IPS-18a (cell line): ENCODE results near the gene CUX1.
"Not testable (repeated sequence)": the region's sequence is repeated elsewhere in the genome, so short reads cannot be mapped to it uniquely, and the experiment has no call there.

ENCODE experiments used
- H3K27ac ChIP-seq: one replicate; pipeline ENCODE4 v1.5.1; 2013; ENCODE audit warnings: low read length
- H3K27me3 ChIP-seq: one replicate; pipeline ENCODE4 v1.6.1; 2013; ENCODE audit warnings: mild to moderate bottlenecking, low read length; ENCODE audit not compliant: control insufficient read depth, insufficient read depth
- H3K36me3 ChIP-seq: one replicate; pipeline ENCODE4 v1.6.1; 2013; ENCODE audit warnings: low read depth, low read length; ENCODE audit not compliant: control insufficient read depth
- H3K4me1 ChIP-seq: one replicate; pipeline ENCODE4 v1.6.1; 2013; ENCODE audit warnings: low read depth, low read length; ENCODE audit not compliant: control insufficient read depth
- H3K4me3 ChIP-seq: one replicate; pipeline ENCODE4 v1.5.1; 2013; ENCODE audit warnings: low read length
- H3K9ac ChIP-seq: one replicate; pipeline ENCODE4 v1.6.1; 2013; ENCODE audit warnings: mild to moderate bottlenecking, low read length, moderate library complexity
- H3K9me3 ChIP-seq: one replicate; pipeline ENCODE4 v1.6.1; 2013; ENCODE audit warnings: low read depth, low read length; ENCODE audit not compliant: control insufficient read depth

Gene CUX1

GRCh38 chr7:102046373-102047117 lies 229.1 kb downstream of the CUX1 start:
- Histone ChIP-seq H3K9ac (no peak overlapping the region), H3K27me3 (no peaks in the 10 kb centered on the region), H3K27ac (no peak overlapping the region), H3K4me3 (no peak overlapping the region), H3K9me3 (no peaks in the 10 kb centered on the region), H3K4me1 (no peaks in the 10 kb centered on the region), H3K36me3 (no peaks in the 10 kb centered on the region)

- Histone ChIP-seq H3K9me3 (no peaks in the 10 kb centered on the region), H3K4me1 (no peaks in the 10 kb centered on the region), H3K9ac (no peak overlapping the region), H3K4me3 (no peak overlapping the region), H3K27ac (no peak overlapping the region), H3K27me3 (no peaks in the 10 kb centered on the region), H3K36me3 (no peaks in the 10 kb centered on the region)
Observed at GRCh38 chr7:102047167-102047566, 229.7 kb downstream of the CUX1 start.

- H3K4me1 ChIP-seq, result no peaks in the 10 kb centered on the region
- no peaks in the 10 kb centered on the region for H3K27me3 ChIP-seq
- H3K9ac ChIP-seq, result no peak overlapping the region
- H3K27ac ChIP-seq, result no peak overlapping the region
- no peak overlapping the region for H3K4me3 ChIP-seq
- H3K36me3 ChIP-seq, result no peaks in the 10 kb centered on the region
- H3K9me3 ChIP-seq, result no peaks in the 10 kb centered on the region
Observed at GRCh38 chr7:102049765-102050164, 232.3 kb downstream of the CUX1 start.

- Histone ChIP-seq H3K9ac (no peak overlapping the region), H3K27me3 (no peaks in the 10 kb centered on the region), H3K36me3 (no peaks in the 10 kb centered on the region), H3K9me3 (no peaks in the 10 kb centered on the region), H3K4me3 (no peak overlapping the region), H3K27ac (no peak overlapping the region), H3K4me1 (no peaks in the 10 kb centered on the region)
Observed at GRCh38 chr7:102050864-102051460, 233.5 kb downstream of the CUX1 start.

GRCh38 chr7:102051736-102052135 lies 234.3 kb downstream of the CUX1 start:
- not testable (repeated sequence) for H3K27me3 ChIP-seq, H3K36me3 ChIP-seq, H3K4me3 ChIP-seq, H3K27ac ChIP-seq, H3K9me3 ChIP-seq, H3K9ac ChIP-seq, H3K4me1 ChIP-seq

GRCh38 chr7:102054158-102054557 lies 236.7 kb downstream of the CUX1 start:
- Histone ChIP-seq H3K36me3 (no peaks in the 10 kb centered on the region), H3K9me3 (no peaks in the 10 kb centered on the region), H3K27me3 (no peaks in the 10 kb centered on the region), H3K4me3 (no peak overlapping the region), H3K4me1 (no peaks in the 10 kb centered on the region), H3K9ac (no peak overlapping the region), H3K27ac (no peak overlapping the region)

- Histone ChIP-seq H3K4me3 (no peak overlapping the region), H3K36me3 (no peaks in the 10 kb centered on the region), H3K9ac (no peak overlapping the region)
Observed at GRCh38 chr7:102055181-102055976, 238.0 kb downstream of the CUX1 start.

GRCh38 chr7:102059524-102059923 lies 242.1 kb downstream of the CUX1 start:
- H3K9ac ChIP-seq, result no peak overlapping the region
- no peaks in the 10 kb centered on the region for H3K27me3 ChIP-seq
- H3K4me1 ChIP-seq, result peaks cover 10% of the 10 kb centered on the region
- H3K27ac ChIP-seq, result no peak overlapping the region
- H3K4me3 ChIP-seq, result no peak overlapping the region
- no peaks in the 10 kb centered on the region for H3K36me3 ChIP-seq
- H3K9me3 ChIP-seq, result no peaks in the 10 kb centered on the region

More at GRCh38 chr7:102055181-102055976, 238.0 kb downstream of the CUX1 start:
- Histone ChIP-seq H3K27me3 (no peaks in the 10 kb centered on the region), H3K9me3 (no peaks in the 10 kb centered on the region), H3K4me1 (no peaks in the 10 kb centered on the region), H3K27ac (no peak overlapping the region)

GRCh38 chr7:102061354-102061945 lies 244.0 kb downstream of the CUX1 start:
- Histone ChIP-seq H3K36me3 (no peaks in the 10 kb centered on the region), H3K4me1 (peaks cover 12% of the 10 kb centered on the region), H3K9ac (no peak overlapping the region)

GRCh38 chr7:102061981-102062390 lies 244.6 kb downstream of the CUX1 start:
- Histone ChIP-seq H3K27ac (no peak overlapping the region), H3K4me3 (no peak overlapping the region), H3K27me3 (no peaks in the 10 kb centered on the region), H3K4me1 (peaks cover 12% of the 10 kb centered on the region), H3K9me3 (no peaks in the 10 kb centered on the region), H3K9ac (no peak overlapping the region), H3K36me3 (no peaks in the 10 kb centered on the region)

More at GRCh38 chr7:102061354-102061945, 244.0 kb downstream of the CUX1 start:
- no peak overlapping the region for H3K4me3 ChIP-seq
- H3K27me3 ChIP-seq, result no peaks in the 10 kb centered on the region
- no peaks in the 10 kb centered on the region for H3K9me3 ChIP-seq
- no peak overlapping the region for H3K27ac ChIP-seq

GRCh38 chr7:102063690-102064180 lies 246.3 kb downstream of the CUX1 start:
- H3K4me3 ChIP-seq, result no peak overlapping the region
- no peaks in the 10 kb centered on the region for H3K27me3 ChIP-seq
- peaks cover 12% of the 10 kb centered on the region for H3K4me1 ChIP-seq
- H3K27ac ChIP-seq, result no peak overlapping the region
- no peaks in the 10 kb centered on the region for H3K9me3 ChIP-seq
- no peak overlapping the region for H3K9ac ChIP-seq
- no peaks in the 10 kb centered on the region for H3K36me3 ChIP-seq
